Fibroblast of peridontal ligament (primary cell): ENCODE results near the gene CHST15.
A peak's percentile ranks its signal among the peaks of the same experiment; 100 is the strongest.
"Not testable (repeated sequence)": the region's sequence is repeated elsewhere in the genome, so short reads cannot be mapped to it uniquely, and the experiment has no call there.

Source experiments
- DNase-seq: peaks from one replicate; pipeline ENCODE4 v3.0.0-alpha.2; 2010; ENCODE audit errors: extremely low read depth

Gene CHST15

GRCh38 chr10:124044143-124044862 is 49.1 kb downstream of the CHST15 start:
- DNase-seq: no peak

DNA sequence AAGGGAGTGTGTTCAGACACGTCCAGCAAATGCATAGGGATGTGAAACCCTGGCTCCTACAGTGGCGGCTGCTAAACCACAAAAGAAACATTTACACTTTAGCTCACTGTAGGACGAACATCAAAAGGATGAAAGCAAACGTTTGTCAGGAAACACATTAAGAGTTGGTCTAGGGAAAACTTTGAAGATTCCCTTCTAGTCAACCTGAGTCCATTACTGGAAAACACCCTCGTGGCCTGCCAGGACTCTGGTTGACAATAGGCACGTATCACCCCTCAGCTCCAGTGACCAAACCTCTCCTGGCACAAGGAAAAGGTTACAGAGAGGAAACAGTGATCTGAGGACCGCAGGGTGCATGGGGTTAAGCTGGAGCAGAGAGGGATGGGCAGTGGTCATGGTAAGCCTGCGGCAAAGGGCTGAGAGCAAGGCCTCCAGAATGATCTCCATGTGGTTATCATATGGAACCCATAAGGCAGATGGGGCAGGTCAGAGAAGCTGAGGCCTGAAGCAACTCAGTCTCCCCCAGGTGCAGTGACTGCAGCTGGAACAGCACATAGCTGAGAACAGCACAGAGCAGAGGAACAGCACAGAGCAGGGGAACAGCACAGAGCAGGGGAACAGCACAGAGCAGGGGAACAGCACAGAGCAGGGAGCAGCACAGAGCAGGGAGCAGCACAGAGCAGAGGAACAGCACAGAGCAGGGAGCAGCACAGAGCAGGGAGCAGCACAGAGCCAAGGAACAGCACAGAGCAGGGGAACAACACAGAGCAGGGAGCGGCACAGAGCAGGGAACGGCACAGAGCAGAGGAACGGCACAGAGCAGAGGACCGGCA is 49.9 kb downstream of the CHST15 start:
- no peak for DNase-seq

- DNase-seq: no peak
These were observed 50.6 kb downstream of the CHST15 start for GRCh38 chr10:124042656-124043309.

DNA sequence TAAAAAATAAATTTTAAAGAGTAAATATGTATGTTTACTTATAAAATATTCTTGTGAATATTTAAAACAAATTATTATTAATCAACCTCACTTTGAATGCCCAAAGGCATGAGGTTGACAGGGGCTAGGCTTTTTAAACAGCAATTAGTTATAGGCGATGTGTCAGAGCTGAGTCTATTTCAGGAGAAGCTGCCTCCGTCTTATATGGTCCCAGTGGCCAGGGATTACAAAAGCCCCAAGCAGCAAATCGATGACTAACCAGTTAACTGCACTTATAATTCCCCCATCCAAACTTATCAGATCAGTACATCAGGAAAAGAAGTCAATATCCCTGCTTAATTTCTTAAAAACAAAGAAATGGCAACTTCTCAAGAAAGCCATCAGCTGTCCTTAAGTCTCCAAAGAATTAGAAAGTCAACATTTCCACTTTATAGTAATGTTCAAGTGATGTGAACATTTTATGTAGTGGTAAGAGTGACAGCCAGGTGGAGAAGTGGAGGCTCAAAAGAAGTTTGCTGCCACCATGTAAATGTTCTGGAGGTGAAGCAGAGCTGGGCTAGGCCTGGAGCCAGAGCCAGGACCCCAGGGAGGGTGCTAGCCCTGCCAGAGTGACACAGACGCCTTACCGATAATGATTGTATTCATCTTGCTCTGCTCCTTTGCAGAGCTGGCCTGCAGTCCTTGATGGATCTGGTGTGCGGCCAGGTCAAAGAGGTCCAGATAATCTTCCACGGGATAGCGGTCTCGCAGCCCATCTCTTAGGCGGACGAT is 51.5 kb downstream of the CHST15 start:
- peak; percentile 47 for DNase-seq

GRCh38 chr10:124040451-124041188 is 52.8 kb downstream of the CHST15 start:
- no peak for DNase-seq

GRCh38 chr10:124039483-124040013 is 53.9 kb downstream of the CHST15 start:
- no peak for DNase-seq

DNA sequence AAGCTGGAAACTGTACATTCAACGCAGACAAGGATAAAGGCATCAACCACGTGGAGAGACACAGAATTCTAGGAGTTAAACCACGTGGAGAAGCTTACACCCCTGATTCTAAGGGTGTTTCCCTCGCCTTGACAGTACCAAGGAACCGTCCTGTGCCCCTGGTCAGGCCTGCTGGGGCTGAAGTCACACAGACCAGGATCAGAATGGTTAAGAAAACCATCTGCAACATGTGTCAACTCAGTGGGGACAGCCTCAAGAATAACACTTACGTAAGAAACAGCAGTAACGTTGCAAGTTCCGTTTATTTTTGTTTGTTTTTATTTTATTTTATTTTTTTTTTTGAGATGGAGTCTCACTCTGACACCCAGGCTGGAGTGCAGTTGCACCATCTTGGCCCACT is 55.6 kb downstream of the CHST15 start:
- DNase-seq: no peak

GRCh38 chr10:124037286-124037685 is 56.1 kb downstream of the CHST15 start:
- DNase-seq: no peak

DNA sequence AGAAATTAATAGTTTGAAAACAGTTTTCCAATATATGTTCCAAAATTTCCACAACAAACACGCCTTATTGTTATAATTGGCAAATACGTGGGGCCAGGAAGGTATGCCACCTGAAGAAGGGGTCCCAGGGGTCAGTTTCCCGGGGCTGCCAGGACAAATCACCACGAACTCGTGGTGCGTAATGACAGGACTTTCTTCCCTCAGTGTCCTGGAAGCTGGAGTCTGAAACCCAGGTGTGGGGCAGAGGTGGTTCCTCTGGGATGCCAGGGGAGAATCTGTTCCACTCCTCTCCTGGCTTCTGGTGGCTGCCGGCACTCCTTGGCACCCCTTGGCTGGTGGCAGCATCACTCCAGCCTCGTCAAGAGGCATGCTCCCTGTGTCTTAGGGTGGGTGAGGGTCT is 56.7 kb downstream of the CHST15 start:
- DNase-seq: no peak

GRCh38 chr10:124035928-124036558 is 57.4 kb downstream of the CHST15 start:
- no peak for DNase-seq

- no peak for DNase-seq
These were observed 58.0 kb downstream of the CHST15 start for GRCh38 chr10:124035306-124035927.

- DNase-seq: not testable (repeated sequence)
These were observed 58.7 kb downstream of the CHST15 start for GRCh38 chr10:124034576-124035305.

GRCh38 chr10:124033887-124034218 is 59.5 kb downstream of the CHST15 start:
- no peak for DNase-seq

- DNase-seq: peak; percentile 49
These were observed 60.2 kb downstream of the CHST15 start for GRCh38 chr10:124032971-124033886.

GRCh38 chr10:124032087-124032935 is 61.1 kb downstream of the CHST15 start:
- DNase-seq: peak; percentile 51

GRCh38 chr10:124030492-124031110 is 62.8 kb downstream of the CHST15 start:
- DNase-seq: no peak

- no peak for DNase-seq
These were observed 63.3 kb downstream of the CHST15 start for GRCh38 chr10:124030061-124030460.
